Measurements from ENCODE around the gene AFTPH.

AFTPH gene

GRCh38 chr2:64533882-64534281 lies 9.8 kb downstream of the AFTPH start:
- no peaks in the 10 kb centered on the region for H3K36me3 ChIP-seq (ENCODE audit: low read length)
- peak overlapping the region; percentile 5 for H3K4me2 ChIP-seq (ENCODE audit: low read depth, low read length, poor library complexity, severe bottlenecking)
- H3F3A ChIP-seq (ENCODE audit: insufficient read depth): peaks cover 8% of the 10 kb centered on the region; the same call in 1 of the 2 replicates
- no peak overlapping the region; the same call in 1 of the 2 replicates for H3K27ac ChIP-seq (ENCODE audit: low read depth, low read length)
- no peak for TF ChIP-seq EZH2phosphoT487 (conservative IDR thresholded peaks at IDR 0.05; ENCODE audit: low read length)
- TF ChIP-seq, protein P1, sequence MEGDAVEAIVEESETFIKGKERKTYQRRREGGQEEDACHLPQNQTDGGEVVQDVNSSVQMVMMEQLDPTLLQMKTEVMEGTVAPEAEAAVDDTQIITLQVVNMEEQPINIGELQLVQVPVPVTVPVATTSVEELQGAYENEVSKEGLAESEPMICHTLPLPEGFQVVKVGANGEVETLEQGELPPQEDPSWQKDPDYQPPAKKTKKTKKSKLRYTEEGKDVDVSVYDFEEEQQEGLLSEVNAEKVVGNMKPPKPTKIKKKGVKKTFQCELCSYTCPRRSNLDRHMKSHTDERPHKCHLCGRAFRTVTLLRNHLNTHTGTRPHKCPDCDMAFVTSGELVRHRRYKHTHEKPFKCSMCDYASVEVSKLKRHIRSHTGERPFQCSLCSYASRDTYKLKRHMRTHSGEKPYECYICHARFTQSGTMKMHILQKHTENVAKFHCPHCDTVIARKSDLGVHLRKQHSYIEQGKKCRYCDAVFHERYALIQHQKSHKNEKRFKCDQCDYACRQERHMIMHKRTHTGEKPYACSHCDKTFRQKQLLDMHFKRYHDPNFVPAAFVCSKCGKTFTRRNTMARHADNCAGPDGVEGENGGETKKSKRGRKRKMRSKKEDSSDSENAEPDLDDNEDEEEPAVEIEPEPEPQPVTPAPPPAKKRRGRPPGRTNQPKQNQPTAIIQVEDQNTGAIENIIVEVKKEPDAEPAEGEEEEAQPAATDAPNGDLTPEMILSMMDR (IDR thresholded peaks at IDR 0.05; ENCODE audit: insufficient read depth, low read length, poor library complexity, severe bottlenecking): no peak
- peaks cover 38% of the 10 kb centered on the region for H4K20me1 ChIP-seq (ENCODE audit: low read depth, low read length)
- no peak overlapping the region for H3K4me3 ChIP-seq (ENCODE audit: insufficient read depth, low read length, poor library complexity, severe bottlenecking)
- no peaks in the 10 kb centered on the region for H3K9me3 ChIP-seq (ENCODE audit: insufficient read depth, low read length)
- H2AFZ ChIP-seq (ENCODE audit: low read depth, low read length, severe bottlenecking): no peak overlapping the region
- no peak overlapping the region for H3K9ac ChIP-seq (ENCODE audit: low read length)
- H3K79me2 ChIP-seq (ENCODE audit: insufficient read depth, low read length): peaks cover 93% of the 10 kb centered on the region
- no peaks in the 10 kb centered on the region for H3K9me2 ChIP-seq (replicated peaks; ENCODE audit: insufficient read depth, low read length)
- no peaks in the 10 kb centered on the region for H3K27me3 ChIP-seq (ENCODE audit: low read length)

GRCh38 chr2:64534363-64534762 lies 10.2 kb downstream of the AFTPH start:
- H3K4me3 ChIP-seq (ENCODE audit: insufficient read depth, low read length, poor library complexity, severe bottlenecking): no peak overlapping the region
- H3K9ac ChIP-seq (ENCODE audit: low read length): no peak overlapping the region
- TF ChIP-seq EZH2phosphoT487 (conservative IDR thresholded peaks at IDR 0.05; ENCODE audit: low read length): no peak
- TF ChIP-seq, protein P1 (IDR thresholded peaks at IDR 0.05; ENCODE audit: insufficient read depth, low read length, poor library complexity, severe bottlenecking): no peak
- H3K9me3 ChIP-seq (ENCODE audit: insufficient read depth, low read length): no peaks in the 10 kb centered on the region
- H3K27ac ChIP-seq (ENCODE audit: low read depth, low read length): no peak overlapping the region
- H3K4me2 ChIP-seq (ENCODE audit: low read depth, low read length, poor library complexity, severe bottlenecking): peak overlapping the region; percentile 5
- H4K20me1 ChIP-seq (ENCODE audit: low read depth, low read length): peaks cover 38% of the 10 kb centered on the region
- no peaks in the 10 kb centered on the region for H3K36me3 ChIP-seq (ENCODE audit: low read length)
- H3K79me2 ChIP-seq (ENCODE audit: insufficient read depth, low read length): peaks cover 93% of the 10 kb centered on the region
- H3F3A ChIP-seq (ENCODE audit: insufficient read depth): peaks cover 8% of the 10 kb centered on the region; the same call in 1 of the 2 replicates
- no peaks in the 10 kb centered on the region for H3K27me3 ChIP-seq (ENCODE audit: low read length)
- no peak overlapping the region for H2AFZ ChIP-seq (ENCODE audit: low read depth, low read length, severe bottlenecking)
- H3K9me2 ChIP-seq (replicated peaks; ENCODE audit: insufficient read depth, low read length): no peaks in the 10 kb centered on the region

GRCh38 chr2:64535024-64535423 lies 10.9 kb downstream of the AFTPH start:
- no peak overlapping the region for H2AFZ ChIP-seq (ENCODE audit: low read depth, low read length, severe bottlenecking)
- peaks cover 8% of the 10 kb centered on the region; the same call in 1 of the 2 replicates for H3F3A ChIP-seq (ENCODE audit: insufficient read depth)
- no peak for TF ChIP-seq EZH2phosphoT487 (conservative IDR thresholded peaks at IDR 0.05; ENCODE audit: low read length)
- TF ChIP-seq, protein P1 (IDR thresholded peaks at IDR 0.05; ENCODE audit: insufficient read depth, low read length, poor library complexity, severe bottlenecking): no peak
- no peaks in the 10 kb centered on the region for H3K9me2 ChIP-seq (replicated peaks; ENCODE audit: insufficient read depth, low read length)
- no peaks in the 10 kb centered on the region for H3K27me3 ChIP-seq (ENCODE audit: low read length)
- no peak overlapping the region for H3K27ac ChIP-seq (ENCODE audit: low read depth, low read length)
- H3K4me2 ChIP-seq (ENCODE audit: low read depth, low read length, poor library complexity, severe bottlenecking): no peak overlapping the region
- no peak overlapping the region for H3K4me3 ChIP-seq (ENCODE audit: insufficient read depth, low read length, poor library complexity, severe bottlenecking)
- H3K79me2 ChIP-seq (ENCODE audit: insufficient read depth, low read length): peaks cover 91% of the 10 kb centered on the region
- H3K9ac ChIP-seq (ENCODE audit: low read length): no peak overlapping the region
- H3K9me3 ChIP-seq (ENCODE audit: insufficient read depth, low read length): no peaks in the 10 kb centered on the region
- H4K20me1 ChIP-seq (ENCODE audit: low read depth, low read length): peaks cover 38% of the 10 kb centered on the region
- H3K36me3 ChIP-seq (ENCODE audit: low read length): no peaks in the 10 kb centered on the region
